Stimulated activated CD4-positive, alpha-beta T cell treated with anti-CD3 and anti-CD28 coated beads, Interleukin-1b, Interleukin-23, amount 100 ng/mL, for 4 hours (primary cell): ENCODE results near the gene CCDC71L.

Experiments used
- DNase-seq, 2 donors: peaks; one replicate each; pipeline ENCODE4 v3.0.0-alpha.2; 2020; ENCODE audit warnings: low read depth in 2 of 2

The CCDC71L gene

GRCh38 chr7:106659166-106659962 is 1.6 kb downstream of the CCDC71L start:
- no peak for DNase-seq

GRCh38 chr7:106658316-106659165 is 2.4 kb downstream of the CCDC71L start:
- DNase-seq = no peak

- no peak for DNase-seq
Measured at GRCh38 chr7:106657085-106657991, 3.6 kb downstream of the CCDC71L start.

- no peak for DNase-seq
Measured at GRCh38 chr7:106655703-106656498, 5.1 kb downstream of the CCDC71L start.

- no peak for DNase-seq
Measured at GRCh38 chr7:106653488-106653887, 7.5 kb downstream of the CCDC71L start.

GRCh38 chr7:106652909-106653308 is 8.0 kb downstream of the CCDC71L start:
- DNase-seq = no peak

GRCh38 chr7:106652092-106652491 is 8.9 kb downstream of the CCDC71L start:
- DNase-seq = no peak

- no peak for DNase-seq
Measured at GRCh38 chr7:106646256-106646655, 14.7 kb downstream of the CCDC71L start.

- no peak for DNase-seq
Measured at GRCh38 chr7:106644999-106645398, 16.0 kb downstream of the CCDC71L start.

- DNase-seq = no peak
Measured at GRCh38 chr7:106643216-106644000, 17.6 kb downstream of the CCDC71L start.

GRCh38 chr7:106641416-106641815 is 19.5 kb downstream of the CCDC71L start:
- no peak for DNase-seq

GRCh38 chr7:106640368-106641141 is 20.4 kb downstream of the CCDC71L start:
- DNase-seq = no peak

- no peak for DNase-seq
Measured at GRCh38 chr7:106639476-106640334, 21.3 kb downstream of the CCDC71L start.

- DNase-seq = no peak
Measured at GRCh38 chr7:106635411-106635810, 25.5 kb downstream of the CCDC71L start.

GRCh38 chr7:106634958-106635357 is 26.0 kb downstream of the CCDC71L start:
- no peak for DNase-seq

- no peak for DNase-seq
Measured at GRCh38 chr7:106630648-106631047, 30.3 kb downstream of the CCDC71L start.

GRCh38 chr7:106629516-106629915 is 31.4 kb downstream of the CCDC71L start:
- no peak for DNase-seq

GRCh38 chr7:106626376-106627164 is 34.4 kb downstream of the CCDC71L start:
- DNase-seq = no peak
